GM19395 (cell line): Measurements from ENCODE around the gene TMEM41A.

ENCODE experiments used
- ATAC-seq: cut with Tn5 transposase; IDR thresholded peaks from one replicate; pipeline ENCODE4 v1.9.1; 2021; ENCODE audit warnings: mild to moderate bottlenecking, moderate library complexity; ENCODE audit not compliant: unreplicated experiment

Gene TMEM41A

DNA sequence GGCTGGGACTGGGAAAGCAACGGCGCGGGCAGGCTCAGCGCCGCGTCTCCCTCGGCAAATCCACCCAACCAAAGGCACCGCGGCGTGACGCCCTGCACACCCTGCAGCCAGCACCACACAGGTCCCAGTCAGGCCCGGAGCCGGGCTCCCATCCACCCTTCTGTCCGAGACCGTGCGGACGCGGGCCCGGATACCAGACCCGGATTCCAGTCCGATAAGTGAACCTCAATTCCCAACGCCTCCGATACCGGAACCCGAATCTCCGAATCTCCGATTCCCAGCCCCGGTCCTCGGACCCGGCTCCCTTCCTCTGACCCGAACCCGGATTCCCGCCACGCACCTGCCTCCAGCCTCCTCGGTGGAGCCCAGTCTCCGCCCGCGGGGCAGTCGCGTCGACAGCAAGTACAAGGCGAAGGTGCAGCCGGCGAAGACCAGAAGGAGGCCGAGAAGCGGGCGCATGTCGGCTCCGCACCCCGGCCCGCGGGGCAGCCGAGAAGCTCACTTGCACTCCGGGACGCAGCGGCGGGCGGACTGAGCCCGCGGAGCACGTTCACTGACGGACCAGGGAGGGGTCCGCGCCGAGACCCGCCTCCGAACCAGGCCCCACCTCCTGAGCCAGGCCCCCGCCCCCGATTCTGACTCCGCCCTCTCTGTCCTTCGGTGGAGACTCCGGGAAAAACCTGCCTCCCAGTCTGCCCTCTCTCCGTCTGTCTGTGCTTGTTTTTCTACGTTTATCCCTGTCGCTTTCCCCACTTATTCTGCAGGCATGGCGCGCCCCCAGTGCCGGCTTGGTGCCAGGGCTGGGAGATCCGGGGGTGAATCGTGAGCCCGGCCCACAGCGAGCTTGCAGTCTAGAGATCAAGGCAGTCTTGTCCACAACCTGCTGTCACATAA, at the start of gene TMEM41A:
TSS of gene TMEM41A (minus strand) at position 533 of the 894 bp plus-strand sequence. CDS start at position 459, 74 bp downstream.
- ATAC-seq: peak; percentile 96

DNA sequence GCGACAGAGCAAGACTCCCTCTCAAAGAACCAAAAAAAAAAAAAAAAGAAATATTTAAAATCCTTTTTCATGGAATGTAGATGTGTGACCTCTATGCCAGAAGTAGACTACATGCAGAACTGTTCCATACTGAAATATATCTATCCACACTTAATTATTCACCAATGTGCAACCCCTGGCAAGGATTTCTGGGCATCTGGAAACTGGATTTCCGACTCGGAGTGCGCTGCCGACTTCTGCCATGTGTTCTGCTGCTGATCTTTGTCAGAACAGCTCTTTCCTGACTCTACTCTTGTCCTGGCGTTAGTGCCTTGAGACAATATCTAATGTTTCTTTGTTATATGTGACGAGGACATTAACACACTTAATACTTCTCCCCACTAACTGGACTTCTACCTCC, 41.9 kb upstream of the TMEM41A start:
- no peak for ATAC-seq

DNA sequence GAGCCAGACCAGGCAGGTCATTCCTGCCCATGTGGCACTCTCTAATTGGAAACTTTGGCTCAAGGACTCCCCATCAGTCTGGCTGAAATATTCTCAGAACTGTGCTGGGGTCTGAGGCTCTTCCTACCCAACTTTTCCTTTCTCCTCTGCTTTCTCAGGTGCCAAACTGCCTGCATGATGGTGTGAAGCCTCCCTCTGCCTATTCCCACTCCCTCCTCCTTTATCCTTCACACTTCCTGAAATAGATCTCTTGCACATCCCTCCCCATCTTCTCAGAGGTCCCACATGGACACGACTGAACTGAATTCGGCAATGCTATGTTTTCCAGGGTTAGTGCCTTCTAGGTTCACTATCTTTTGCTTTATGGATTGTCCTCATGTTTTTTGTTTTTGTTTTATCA, 41.1 kb upstream of the TMEM41A start:
- ATAC-seq: no peak

DNA sequence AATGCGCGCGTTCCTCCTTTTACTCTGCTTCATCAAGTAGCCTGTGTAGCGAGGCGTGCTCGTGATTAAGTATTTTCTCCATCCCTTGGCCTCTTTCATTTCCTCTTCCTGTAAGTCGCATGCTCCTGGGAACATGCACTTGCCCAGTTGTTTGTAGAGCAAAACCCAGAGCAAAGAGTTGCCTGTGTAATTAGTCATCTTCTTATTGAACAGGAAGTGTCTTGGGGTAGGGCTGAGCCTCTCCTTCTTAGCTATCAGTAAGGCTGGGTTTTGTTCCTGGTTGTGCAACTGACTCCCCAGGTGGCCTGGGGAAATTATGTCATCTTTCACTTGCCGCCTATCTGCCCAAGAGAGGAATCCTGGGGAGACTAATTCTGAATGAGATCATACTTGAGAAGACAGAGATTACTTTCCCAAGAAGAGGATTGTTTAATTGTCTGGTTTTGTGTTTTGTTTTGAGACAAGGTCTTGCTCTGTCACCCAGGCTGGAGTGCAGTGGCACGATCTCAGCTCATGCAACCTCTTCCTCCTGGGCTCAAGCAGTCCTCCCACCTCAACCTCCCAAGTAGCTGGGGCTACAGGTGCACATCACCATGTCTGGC, 38.6 kb upstream of the TMEM41A start:
- ATAC-seq: peak; percentile 99

DNA sequence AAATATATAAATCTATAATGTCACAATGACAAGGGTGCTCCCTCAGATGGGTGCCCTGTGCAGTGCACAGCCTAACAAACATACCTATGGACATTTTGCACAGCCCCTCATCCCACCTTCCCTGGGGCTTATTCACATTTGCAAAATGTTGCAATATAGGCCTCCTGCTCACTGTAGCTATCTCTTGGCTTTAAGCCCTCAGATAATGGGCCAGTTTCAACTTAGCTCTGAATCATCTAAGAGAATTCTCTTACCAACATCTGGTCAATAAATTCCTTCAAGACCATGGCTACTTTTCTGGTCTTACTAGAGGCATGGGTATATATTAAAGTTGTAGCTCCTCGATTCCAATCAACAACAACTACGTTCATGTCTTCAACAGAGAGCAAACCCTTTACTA, 35.7 kb upstream of the TMEM41A start:
- no peak for ATAC-seq

DNA sequence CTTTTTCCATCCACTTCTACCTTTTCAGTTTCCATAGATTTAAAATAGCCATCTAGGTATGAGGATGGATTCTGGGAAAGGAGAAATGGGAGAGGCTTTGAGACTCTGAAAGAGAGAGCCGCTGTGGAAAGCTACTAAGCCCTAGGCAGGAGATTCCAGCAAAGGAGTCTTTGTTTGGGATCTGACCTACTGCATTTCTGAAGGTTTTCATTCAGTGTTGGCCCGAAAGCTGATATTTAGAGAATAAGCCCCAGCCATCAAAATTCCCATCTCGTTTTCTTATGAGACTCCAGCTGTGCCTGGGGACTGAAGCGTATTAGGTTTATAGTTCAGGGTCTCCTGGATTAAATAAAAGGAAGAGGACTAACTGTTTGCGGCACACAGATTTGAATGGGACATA, 34.1 kb upstream of the TMEM41A start:
- ATAC-seq: no peak

DNA sequence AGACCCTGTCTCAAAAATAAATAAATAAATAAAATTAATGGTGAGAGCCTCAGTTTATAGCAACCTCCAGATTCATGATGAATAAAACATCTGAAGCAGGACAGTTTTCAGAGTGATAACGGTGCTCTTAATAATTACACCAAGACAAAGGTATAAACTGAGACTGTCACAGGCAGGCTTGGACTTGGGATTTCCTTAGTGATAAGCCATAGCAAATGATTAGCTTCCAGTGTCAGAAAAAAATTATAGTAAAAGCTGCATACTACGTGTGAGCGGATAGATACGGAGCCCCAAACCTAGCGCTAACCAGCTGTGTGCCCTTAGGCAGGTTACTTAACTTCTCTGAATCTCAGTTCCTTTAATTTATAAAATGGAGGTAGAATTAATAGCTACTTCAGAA, 32.0 kb upstream of the TMEM41A start:
- no peak for ATAC-seq

DNA sequence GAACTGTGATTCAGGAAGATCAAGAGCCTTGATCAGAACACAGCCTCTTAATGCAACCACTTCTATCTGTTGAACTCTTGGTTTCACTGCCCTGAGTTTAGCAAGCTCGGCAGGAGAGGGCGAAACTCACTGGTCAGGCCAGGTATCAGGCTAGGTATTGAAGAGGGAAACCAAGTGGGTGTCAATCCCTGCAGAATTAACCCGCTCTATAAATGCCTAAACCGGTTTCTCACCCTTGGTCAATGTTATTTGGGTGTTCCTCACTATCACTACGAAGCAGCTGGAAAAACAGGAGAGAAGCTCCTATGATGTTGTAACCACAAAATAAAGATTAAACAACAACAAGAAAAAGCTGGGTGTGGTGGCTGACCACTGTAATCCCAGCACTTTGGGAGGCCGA, 29.7 kb upstream of the TMEM41A start:
- no peak for ATAC-seq

DNA sequence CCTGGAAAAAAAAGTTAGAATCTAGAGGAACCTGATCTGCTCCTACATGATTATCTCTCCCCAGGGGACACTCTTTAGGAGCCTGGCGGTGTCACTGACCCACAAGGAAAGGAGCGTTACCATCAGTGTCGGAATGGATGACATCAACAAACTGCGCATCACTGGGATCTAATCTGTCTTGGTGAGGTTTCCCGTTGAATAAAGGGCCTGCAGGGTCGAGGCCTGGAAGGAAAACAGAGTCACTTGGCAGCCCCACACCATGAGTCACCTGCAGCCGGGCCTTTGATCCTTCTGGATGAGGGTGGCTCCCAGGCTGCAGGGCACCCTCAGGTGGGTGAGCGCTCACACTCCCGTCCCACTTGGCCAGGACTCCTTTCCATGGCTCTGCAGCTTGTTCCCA, 28.5 kb upstream of the TMEM41A start:
- no peak for ATAC-seq

DNA sequence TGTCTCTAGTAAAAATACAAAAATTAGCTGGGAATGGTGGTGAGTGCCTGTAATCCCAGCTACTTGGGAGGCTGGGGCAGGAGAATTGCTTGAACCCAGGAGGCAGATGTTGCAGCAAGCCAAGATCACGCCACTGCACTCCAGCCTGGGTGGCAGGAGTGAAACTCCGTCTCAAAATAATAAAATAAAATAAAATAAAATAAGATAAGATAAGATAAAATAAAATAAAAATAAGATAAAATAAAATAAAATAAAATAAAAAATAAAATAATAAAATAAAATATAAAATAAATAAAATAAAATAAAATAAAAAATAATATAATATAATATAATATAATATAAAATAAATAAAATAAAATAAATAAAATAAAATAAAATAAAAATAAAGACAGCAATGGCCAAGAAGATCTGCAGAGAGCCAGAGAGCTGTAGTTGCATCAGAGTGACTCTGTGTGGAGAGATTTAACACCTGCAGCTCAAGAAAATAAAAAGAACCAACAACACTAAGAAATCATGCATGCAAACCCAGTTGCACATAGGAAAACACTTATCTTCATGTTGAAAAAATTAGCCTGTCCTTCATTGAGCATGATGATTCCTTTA, 27.6 kb upstream of the TMEM41A start:
- ATAC-seq: no peak

DNA sequence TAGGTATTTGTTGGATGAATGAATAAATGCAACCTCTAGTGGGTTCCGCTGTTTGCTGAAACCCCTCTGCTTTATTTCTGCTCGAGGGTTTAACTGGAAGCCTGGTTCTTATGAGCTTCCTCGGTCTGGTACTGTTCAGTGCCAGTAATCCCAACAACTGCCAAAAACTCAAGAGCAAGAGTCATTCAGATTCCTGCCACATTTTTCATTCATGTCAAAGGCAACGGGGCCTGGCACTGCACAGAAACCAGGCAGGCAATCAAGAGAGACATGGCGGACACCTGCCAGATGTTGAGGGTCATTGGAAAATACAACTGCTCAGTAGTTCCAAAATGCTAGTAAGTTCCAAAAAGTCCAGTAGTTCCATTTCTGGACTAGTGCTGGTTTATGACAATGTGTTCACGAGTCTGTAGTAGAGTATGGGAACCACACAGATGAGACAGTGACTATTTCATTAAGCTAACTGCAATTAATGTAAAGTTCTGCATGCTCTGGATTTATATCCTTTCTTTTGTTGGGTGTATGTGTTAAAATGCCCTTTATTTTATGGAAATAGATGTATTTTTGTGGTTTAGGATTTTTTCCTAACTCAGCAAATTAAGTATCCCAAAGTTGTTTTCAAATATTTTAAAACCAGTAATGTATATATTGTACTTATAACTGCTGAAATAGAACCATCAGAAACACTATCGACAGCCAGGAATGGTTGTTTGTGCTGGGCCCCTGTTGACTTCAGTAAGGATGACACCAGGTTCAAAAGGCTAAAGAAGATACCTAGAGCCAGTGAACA, 22.7 kb upstream of the TMEM41A start:
- ATAC-seq: no peak

DNA sequence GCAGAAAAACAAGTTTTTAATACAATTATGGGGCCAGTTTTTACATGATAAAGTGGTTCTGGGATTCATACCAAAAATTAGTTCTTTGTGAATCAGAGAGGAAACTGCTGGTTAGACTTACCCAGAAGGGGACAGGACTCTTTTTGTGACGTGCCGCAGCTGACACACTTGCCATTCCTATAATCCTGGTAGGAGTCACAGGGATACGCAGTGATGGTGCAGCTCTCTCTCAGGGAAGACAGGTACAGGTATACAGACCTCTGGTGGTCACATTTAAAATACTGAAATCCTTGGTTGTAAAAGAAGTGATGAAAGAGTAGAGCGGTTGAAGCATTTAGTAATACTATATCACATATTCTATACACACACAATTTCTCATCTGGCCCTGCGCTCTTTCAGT, 20.2 kb upstream of the TMEM41A start:
- no peak for ATAC-seq

DNA sequence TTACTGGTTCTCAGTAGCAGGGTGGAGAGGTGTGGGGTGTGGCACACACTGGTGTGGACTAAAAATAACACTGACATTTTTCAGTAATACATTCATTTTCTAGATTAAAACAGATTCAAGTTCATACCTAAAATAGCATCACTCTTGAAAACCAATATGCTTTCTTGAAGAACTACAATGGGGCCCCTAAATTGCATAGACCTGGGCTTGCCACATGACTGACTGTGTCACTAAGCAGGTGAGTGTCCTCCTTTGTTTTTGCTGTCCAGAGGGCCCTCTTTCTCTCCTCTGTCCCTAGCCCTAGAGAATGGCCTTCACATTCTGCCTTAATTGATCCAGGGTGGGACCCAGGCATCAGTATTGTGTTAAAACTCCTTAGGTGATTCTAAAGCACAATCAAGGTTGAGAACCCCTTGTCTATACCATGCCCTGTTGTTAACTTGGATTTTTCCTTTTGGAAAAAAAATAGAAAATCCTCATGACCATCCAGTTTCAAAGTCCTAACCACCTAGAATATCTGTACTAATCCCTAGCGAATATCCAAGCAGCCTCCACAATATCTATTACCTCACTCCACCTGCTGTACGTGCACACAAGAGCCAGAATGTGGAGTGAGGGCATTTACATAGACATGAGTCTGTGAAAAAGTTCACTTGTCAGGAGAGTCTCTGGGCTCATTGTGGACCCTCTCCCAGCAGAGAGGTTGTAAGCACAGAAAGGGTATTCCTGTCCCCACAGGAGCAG, 18.7 kb upstream of the TMEM41A start:
- ATAC-seq: no peak

DNA sequence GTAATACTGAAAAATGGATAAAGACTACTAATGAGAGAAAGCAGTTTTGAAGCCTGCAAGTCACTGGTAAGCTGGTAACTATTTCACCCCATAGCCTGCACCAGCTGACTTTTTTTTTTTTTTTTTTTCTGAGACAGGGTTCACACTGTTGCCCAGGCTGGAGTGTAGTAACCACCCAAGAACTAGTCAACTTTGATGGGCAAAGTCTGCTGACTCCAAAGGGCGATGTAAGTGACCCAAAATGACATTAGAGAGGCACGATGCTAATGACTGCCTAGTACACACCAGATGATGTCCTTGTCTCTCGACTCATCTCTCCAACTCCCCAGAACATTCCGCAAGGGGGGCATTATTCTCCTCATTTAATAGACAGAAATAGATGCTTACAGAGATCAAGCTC, 12.9 kb upstream of the TMEM41A start:
- ATAC-seq: no peak

DNA sequence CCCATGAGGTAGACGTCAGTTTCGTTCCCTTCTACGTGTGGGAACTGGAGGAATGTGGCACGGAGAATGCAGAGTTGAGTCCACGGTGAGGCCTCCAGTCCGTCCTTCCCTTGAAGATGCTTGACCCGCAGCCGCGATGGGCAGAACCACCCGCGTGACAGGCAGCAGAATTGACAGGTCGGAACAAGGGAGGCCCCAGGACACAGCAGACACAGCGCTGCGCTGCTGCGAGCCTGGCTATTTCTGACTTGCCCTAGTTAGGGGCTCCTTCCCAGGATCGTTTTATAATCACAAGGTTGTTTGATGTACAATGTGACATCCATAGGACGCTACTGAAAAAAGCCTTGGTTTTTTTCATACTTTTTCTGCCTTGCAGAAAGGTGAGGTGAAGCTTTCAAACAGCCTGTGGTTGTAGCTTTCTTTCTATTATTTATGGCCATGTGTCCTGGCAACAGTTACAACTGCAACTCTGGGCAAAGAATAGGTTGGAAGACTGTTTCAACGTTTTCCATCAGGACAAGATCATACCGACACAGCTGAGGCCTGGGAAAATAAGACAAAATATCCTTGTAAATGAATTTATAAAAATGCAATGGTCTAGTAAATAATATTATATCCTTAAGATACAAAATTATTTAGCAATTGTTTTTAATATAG, 9.6 kb upstream of the TMEM41A start:
- no peak for ATAC-seq

DNA sequence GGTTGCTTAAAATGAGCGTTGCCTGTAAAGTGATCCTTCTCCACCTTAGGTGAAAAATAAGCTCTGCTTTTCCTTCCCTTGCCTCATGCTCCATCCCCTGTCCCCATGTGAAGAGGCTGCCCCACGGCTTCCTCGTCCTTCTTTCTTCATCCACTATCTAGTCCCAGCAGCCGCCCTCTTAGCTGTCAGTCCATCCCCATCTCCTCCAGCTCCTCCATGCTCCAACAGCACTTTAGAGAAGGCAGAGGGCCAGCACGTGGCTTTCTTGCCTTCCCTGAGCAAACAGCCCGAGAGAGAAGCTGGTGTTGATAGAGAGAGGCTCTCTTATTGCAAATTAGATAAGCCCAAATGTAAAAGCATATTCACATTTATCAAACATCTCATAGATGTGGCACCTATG, 9.0 kb upstream of the TMEM41A start:
- ATAC-seq: no peak

DNA sequence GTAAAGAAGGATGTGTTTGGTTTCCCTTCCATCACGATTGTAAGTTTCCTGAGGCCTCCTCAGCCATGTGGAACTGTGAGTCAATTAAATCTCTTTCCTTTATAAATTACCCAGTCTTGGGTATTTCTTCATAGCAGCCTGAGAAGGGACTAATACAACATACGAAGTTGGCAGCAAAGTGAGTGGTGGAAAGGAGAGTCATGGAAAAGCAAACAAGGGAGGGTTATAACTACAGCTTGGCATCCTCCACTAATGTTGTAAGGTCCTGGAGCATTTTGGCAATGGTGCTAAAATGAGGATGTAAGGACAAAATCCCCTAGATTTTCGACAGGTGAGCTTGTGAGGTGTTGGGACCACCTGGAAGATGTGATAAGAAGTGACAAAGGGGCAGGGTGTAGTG, 5.8 kb upstream of the TMEM41A start:
- no peak for ATAC-seq

DNA sequence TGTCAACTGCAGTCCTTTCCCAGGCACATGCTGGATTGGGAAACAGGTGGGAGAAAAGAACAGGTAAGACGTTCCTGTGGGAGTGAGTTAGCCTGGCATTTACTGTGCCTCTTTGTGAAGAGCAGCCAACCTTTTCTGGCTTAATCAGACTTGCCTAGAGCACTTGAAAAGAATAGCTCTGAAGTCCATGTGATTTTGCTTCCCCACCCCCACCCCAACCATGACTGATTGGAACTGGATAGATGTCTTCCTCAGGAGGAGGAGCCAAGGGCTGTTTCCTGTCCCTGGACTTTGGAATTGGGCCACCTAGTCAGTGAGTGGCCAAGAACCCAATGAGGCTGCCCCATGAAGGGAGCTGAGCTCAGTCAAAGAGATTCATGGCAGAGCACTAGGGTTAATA, 4.7 kb upstream of the TMEM41A start:
- no peak for ATAC-seq

DNA sequence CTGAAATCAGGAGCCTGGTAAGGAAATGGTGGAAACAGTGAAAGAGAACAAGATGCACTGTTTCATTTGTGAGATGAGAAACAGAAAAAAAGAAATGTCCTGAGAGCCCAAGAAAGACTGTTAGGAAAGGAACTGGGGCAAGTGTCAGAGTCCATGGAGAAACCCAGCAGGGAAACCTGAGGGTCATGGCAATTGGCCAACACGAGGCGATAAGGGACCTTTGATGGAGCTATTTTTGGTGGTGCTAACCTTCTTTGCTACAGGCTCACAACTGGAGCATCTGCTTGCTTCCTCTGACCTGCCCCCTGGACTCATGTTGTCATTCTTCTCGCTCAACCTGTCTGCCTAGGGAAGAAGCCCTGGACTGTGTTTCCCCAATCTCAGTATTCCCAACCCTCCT, 4.2 kb upstream of the TMEM41A start:
- ATAC-seq: no peak

DNA sequence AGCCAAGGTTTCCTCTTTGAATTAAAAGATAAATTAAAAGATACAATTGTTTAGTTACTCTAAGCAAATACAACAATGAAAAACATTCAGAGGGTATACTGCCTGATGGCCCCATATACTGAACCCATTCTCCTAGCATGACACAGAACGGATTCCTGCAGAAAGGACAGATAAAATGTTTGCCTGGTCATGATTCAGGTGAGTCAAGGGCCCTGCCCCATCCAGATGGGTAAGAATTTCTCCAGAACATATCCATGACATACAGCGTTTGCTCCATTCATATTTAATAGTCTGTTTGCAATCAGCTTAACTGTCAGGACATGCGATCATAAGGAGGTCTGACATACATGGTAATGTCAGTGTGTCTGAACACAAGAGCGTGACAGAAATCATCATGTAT, 8.6 kb downstream of the TMEM41A start:
- no peak for ATAC-seq
